Ovary (tissue), 9 donors: Measurements from ENCODE around the gene PIK3R5. TPM values are rescaled to one million over a fixed set of nuclear protein-coding genes. Genes with fewer than 3 reads are reported as not detected.
"Not testable (repeated sequence)": the region's sequence is repeated elsewhere in the genome, so short reads cannot be mapped to it uniquely, and the experiment has no call there.

Experiments
- DNase-seq, 5 donors: peaks; one replicate each; pipeline ENCODE4 v3.0.0-alpha.2; 2019 to 2020
- H3K27ac ChIP-seq, 2 donors: fragments of 200-600 bp; one replicate each; pipeline versions ENCODE4 v1.5.1 to v1.8.0; 2019 to 2022
- H3K27me3 ChIP-seq: fragments of 200-600 bp; one replicate; pipeline ENCODE4 v1.8.0; 2022
- H3K36me3 ChIP-seq: fragments of 200-600 bp; sonication (generic); one replicate; pipeline ENCODE4 v1.5.1; 2019
- H3K4me1 ChIP-seq: one replicate; pipeline ENCODE4 v1.8.1; 2013; ENCODE audit warnings: mild to moderate bottlenecking, moderate library complexity; ENCODE audit not compliant: insufficient read depth
- H3K4me3 ChIP-seq: fragments of 200-600 bp; sonication (generic); one replicate; pipeline ENCODE4 v1.5.1; 2017
- H3K9me3 ChIP-seq, 2 donors: fragments of 200-600 bp in 1 of 2; sonication (generic) in 1 of 2; one replicate each; pipeline versions ENCODE4 v1.5.1 to v1.8.1; 2013 to 2019; ENCODE audit warnings: mild to moderate bottlenecking in 1 of 2, moderate library complexity in 1 of 2
- CTCF ChIP-seq, 3 donors: fragments of 450-650 bp in 2 of 3; fragments of 200-600 bp in 1 of 3; IDR thresholded peaks; one replicate each; pipeline versions ENCODE4 v1.5.1 to v1.8.0; 2016 to 2022; ENCODE audit warnings: antibody characterized with exemption in 3 of 3, mild to moderate bottlenecking in 1 of 3
- EP300 ChIP-seq: sonication (generic); formaldehyde crosslinking; IDR thresholded peaks from one replicate; pipeline ENCODE4 v1.6.1; 2017; ENCODE audit warnings: antibody characterized with exemption
- POLR2A ChIP-seq: fragments of 450-650 bp; IDR thresholded peaks from one replicate; pipeline ENCODE4 v1.6.1; 2017; ENCODE audit warnings: antibody characterized with exemption, mild to moderate bottlenecking, moderate library complexity
- WGBS, 3 donors: extraction: QIAGEN DNeasy Blood & Tissue Kit in 1 of 3; methylation state at CpG; one replicate each; pipeline versions ENCODE4 v1.1.5 to v1.1.7; 2013 to 2017; 5-methylcytosine and 5-hydroxymethylcytosine counted together
- intact Hi-C, 4 donors: fragments of 100-400 bp; cut with DNase I; formaldehyde crosslinking; loops; one replicate each; pipeline versions ENCODE4 v1.11.0 to v1.15.1; 2022 to 2023
- polyA plus RNA-seq, 2 donors: library from polyadenylated mRNA; stranded (reverse); fragments of 200-250 nt in 1 of 2; fragments of 350-450 nt in 1 of 2; fragmentation: Illumina TruSeq in 1 of 2; extraction: RNeasy Lipid Tissue Mini Kit (QIAGEN cat#74804) in 1 of 2; gene quantifications; one replicate each; pipeline ENCODE4 v1.2.3, GENCODE V29; 2013 to 2014
- total RNA-seq, 7 donors: library from RNA; depleted of rRNA in 2 of 7; stranded (reverse); fragments of >200 nt in 2 of 7; fragmentation: NEBNext Ultra II Directional in 3 of 7; extraction: Animal tissue kit (Norgen Biotek cat#: 25700) in 3 of 7; gene quantifications; one replicate each; pipeline versions ENCODE4 v1.1.0 to v1.2.4, GENCODE V29; 2016 to 2023
- donor health status: DM: no; HTN: no; CAD: no; lungs with moderate emphysema.
- donor health status: DM: no; HTN: no; CAD: no.
- donor health status: Bipolar disorder and iron deficiency.
- donor health status: DM: yes; HTN: yes; CAD: no.
- donor health status: DM: no; HTN: no; CAD: no.
- donor health status: DM: yes; HTN: yes; CAD: no.

PIK3R5 gene
- total and polyA plus RNA-seq, 9 donors = 0.86 to 8.9 (median 3.7) TPM

- intact Hi-C loops = no loop called here
- no peak for DNase-seq
- no peaks in the 10 kb centered on the region for H3K27me3 ChIP-seq
- H3K36me3 ChIP-seq = no peaks in the 10 kb centered on the region
- H3K27ac ChIP-seq = no peak overlapping the region
- H3K4me3 ChIP-seq = no peak overlapping the region
- TF ChIP-seq EP300 (no peak), POLR2A (no peak), CTCF (IDR thresholded peaks at IDR 0.05) (no peak)
- 90 to 96% (median 90%) methylated on average over 11 of the region's 11 CpGs for WGBS, 3 donors
- no peaks in the 10 kb centered on the region for H3K4me1 ChIP-seq
- H3K9me3 ChIP-seq = no peaks in the 10 kb centered on the region
Measured at GRCh38 chr17:8859027-8859803, 106.3 kb downstream of the PIK3R5 start.

GRCh38 chr17:8857919-8858318 lies 107.6 kb downstream of the PIK3R5 start:
- 11 to 21% (median 13%) methylated on average over 5 of the region's 5 CpGs for WGBS, 3 donors
- no peaks in the 10 kb centered on the region for H3K9me3 ChIP-seq
- no peaks in the 10 kb centered on the region for H3K27me3 ChIP-seq
- no peak overlapping the region for H3K27ac ChIP-seq
- TF ChIP-seq CTCF (IDR thresholded peaks at IDR 0.05) (no peak), POLR2A (no peak), EP300 (no peak)
- H3K4me3 ChIP-seq = no peak overlapping the region
- DNase-seq = no peak
- H3K4me1 ChIP-seq = no peaks in the 10 kb centered on the region
- intact Hi-C loops = no loop called here
- H3K36me3 ChIP-seq = no peaks in the 10 kb centered on the region

GRCh38 chr17:8856869-8857575 lies 108.5 kb downstream of the PIK3R5 start:
- H3K4me1 ChIP-seq = no peaks in the 10 kb centered on the region
- no peaks in the 10 kb centered on the region for H3K36me3 ChIP-seq
- TF ChIP-seq EP300 (no peak), CTCF (IDR thresholded peaks at IDR 0.05) (no peak), POLR2A (no peak)
- DNase-seq = no peak
- no peaks in the 10 kb centered on the region for H3K27me3 ChIP-seq
- no peak overlapping the region for H3K27ac ChIP-seq
- no peak overlapping the region for H3K4me3 ChIP-seq
- 18 to 30% (median 22%) methylated on average over 14 of the region's 14 CpGs for WGBS, 3 donors
- no peaks in the 10 kb centered on the region for H3K9me3 ChIP-seq
- intact Hi-C loops = no loop called here

GRCh38 chr17:8856205-8856603 lies 109.3 kb downstream of the PIK3R5 start:
- H3K27me3 ChIP-seq, H3K4me1 ChIP-seq, H3K36me3 ChIP-seq, intact Hi-C loops, DNase-seq, H3K4me3 ChIP-seq, H3K9me3 ChIP-seq, H3K27ac ChIP-seq: not testable (repeated sequence)
- WGBS, 3 donors = 85 to 91% (median 89%) methylated on average over 6 of the region's 6 CpGs
